ENCODE measurements around the gene PLA2G4E. TPM values are rescaled to one million over a fixed set of nuclear protein-coding genes. Genes with fewer than 3 reads are reported as not detected.

PLA2G4E gene
- total RNA-seq, 3 donors from 2014 or later, result not detected

- Histone ChIP-seq H3K36me3 (no peaks in the 10 kb centered on the region), H3K27ac (peak overlapping the region; percentile 52 to 54), H3K4me1 (no peaks in the 10 kb centered on the region), H3K9me3 (no peaks in the 10 kb centered on the region), H3K27me3 (no peaks in the 10 kb centered on the region), H3K4me3 (no peak overlapping the region)
- TF ChIP-seq, protein P1, sequence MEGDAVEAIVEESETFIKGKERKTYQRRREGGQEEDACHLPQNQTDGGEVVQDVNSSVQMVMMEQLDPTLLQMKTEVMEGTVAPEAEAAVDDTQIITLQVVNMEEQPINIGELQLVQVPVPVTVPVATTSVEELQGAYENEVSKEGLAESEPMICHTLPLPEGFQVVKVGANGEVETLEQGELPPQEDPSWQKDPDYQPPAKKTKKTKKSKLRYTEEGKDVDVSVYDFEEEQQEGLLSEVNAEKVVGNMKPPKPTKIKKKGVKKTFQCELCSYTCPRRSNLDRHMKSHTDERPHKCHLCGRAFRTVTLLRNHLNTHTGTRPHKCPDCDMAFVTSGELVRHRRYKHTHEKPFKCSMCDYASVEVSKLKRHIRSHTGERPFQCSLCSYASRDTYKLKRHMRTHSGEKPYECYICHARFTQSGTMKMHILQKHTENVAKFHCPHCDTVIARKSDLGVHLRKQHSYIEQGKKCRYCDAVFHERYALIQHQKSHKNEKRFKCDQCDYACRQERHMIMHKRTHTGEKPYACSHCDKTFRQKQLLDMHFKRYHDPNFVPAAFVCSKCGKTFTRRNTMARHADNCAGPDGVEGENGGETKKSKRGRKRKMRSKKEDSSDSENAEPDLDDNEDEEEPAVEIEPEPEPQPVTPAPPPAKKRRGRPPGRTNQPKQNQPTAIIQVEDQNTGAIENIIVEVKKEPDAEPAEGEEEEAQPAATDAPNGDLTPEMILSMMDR (IDR thresholded peaks at IDR 0.05), result no peak
- TF ChIP-seq POLR2AphosphoS5 (IDR thresholded peaks at IDR 0.05), result no peak
- TF ChIP-seq POLR2A (IDR thresholded peaks at IDR 0.05), result no peak
- intact Hi-C loops (cut with DNase I; ENCODE audit: low total_unique reads), result no loop called here
- DNase-seq (ENCODE audit: low spot score in 2 of 2), result no peak
Measured at GRCh38 chr15:41950489-41950888, 70.4 kb downstream of the PLA2G4E start.

GRCh38 chr15:41950127-41950483 is 70.7 kb downstream of the PLA2G4E start:
- Histone ChIP-seq H3K27me3 (no peaks in the 10 kb centered on the region), H3K4me1 (no peaks in the 10 kb centered on the region), H3K9me3 (no peaks in the 10 kb centered on the region), H3K27ac (no peak overlapping the region), H3K4me3 (no peak overlapping the region), H3K36me3 (no peaks in the 10 kb centered on the region)
- intact Hi-C loops (cut with DNase I; ENCODE audit: low total_unique reads), result no loop called here
- DNase-seq (ENCODE audit: low spot score in 2 of 2), result no peak
- TF ChIP-seq POLR2AphosphoS5 (IDR thresholded peaks at IDR 0.05) (no peak), POLR2A (IDR thresholded peaks at IDR 0.05) (no peak)

DNA sequence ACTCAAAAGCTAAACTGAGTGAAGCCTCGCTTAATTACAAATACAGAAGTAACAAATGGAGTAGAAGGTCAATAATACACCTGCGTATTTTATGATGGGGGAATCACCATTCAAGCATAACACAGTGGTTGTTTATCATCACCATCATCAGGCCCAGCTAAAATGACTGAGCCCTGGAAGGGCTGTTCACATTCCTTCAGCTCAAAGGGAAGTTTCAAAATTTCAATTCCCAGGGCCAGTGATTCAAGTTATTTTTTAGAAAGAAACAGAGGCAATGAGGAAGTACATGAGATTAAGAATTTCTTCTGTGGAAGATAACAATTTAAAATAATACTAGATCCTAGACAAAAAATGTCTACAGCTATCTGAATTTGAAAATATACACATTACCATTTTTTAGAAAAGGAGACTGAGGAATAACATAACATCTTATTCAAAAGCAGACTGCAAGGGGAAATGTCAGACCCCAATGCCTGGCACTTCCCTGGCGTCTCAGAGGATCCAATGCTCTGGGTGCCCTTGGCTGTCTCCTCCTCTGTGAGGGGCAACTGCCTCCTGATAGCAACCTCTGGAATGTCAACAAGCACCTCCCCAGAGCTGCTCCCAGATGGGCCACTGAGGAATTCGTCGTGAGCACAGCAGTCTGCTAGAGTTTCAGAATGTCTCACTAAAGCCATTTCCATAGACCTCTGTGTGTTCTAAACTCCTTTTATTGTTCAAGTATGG is 71.3 kb downstream of the PLA2G4E start:
- DNase-seq (ENCODE audit: low spot score in 2 of 2), result peak in 1 of 2 donors; percentile 11
- Histone ChIP-seq H3K9me3 (no peaks in the 10 kb centered on the region), H3K27ac (no peak overlapping the region), H3K4me3 (no peak overlapping the region), H3K27me3 (no peaks in the 10 kb centered on the region), H3K4me1 (no peaks in the 10 kb centered on the region), H3K36me3 (no peaks in the 10 kb centered on the region)
- intact Hi-C loops (cut with DNase I; ENCODE audit: low total_unique reads), result no loop called here
- TF ChIP-seq, protein P1 (IDR thresholded peaks at IDR 0.05), result no peak
- TF ChIP-seq POLR2AphosphoS5 (IDR thresholded peaks at IDR 0.05) (no peak), POLR2A (IDR thresholded peaks at IDR 0.05) (no peak)

- no peak for TF ChIP-seq POLR2AphosphoS5 (IDR thresholded peaks at IDR 0.05)
- TF ChIP-seq, protein P1 (IDR thresholded peaks at IDR 0.05), result no peak
- TF ChIP-seq POLR2A (IDR thresholded peaks at IDR 0.05), result no peak
- Histone ChIP-seq H3K27me3 (no peaks in the 10 kb centered on the region), H3K4me3 (no peak overlapping the region), H3K4me1 (no peaks in the 10 kb centered on the region), H3K9me3 (no peaks in the 10 kb centered on the region), H3K27ac (no peak overlapping the region), H3K36me3 (no peaks in the 10 kb centered on the region)
- intact Hi-C loops (cut with DNase I; ENCODE audit: low total_unique reads), result no loop called here
- DNase-seq (ENCODE audit: low spot score in 2 of 2), result peak in 1 of 2 donors; percentile 35
Measured at GRCh38 chr15:41948490-41948889, 72.4 kb downstream of the PLA2G4E start.

GRCh38 chr15:41946970-41947369 is 73.9 kb downstream of the PLA2G4E start:
- H3K27ac ChIP-seq, result no peak overlapping the region
- intact Hi-C loops (cut with DNase I; ENCODE audit: low total_unique reads), result no loop called here
- TF ChIP-seq, protein P1 (IDR thresholded peaks at IDR 0.05), result no peak
- no peak for TF ChIP-seq POLR2AphosphoS5 (IDR thresholded peaks at IDR 0.05)
- no peak for TF ChIP-seq POLR2A (IDR thresholded peaks at IDR 0.05)
- no peaks in the 10 kb centered on the region for H3K36me3 ChIP-seq
- no peak overlapping the region for H3K4me3 ChIP-seq
- no peaks in the 10 kb centered on the region for H3K4me1 ChIP-seq
- DNase-seq (ENCODE audit: low spot score in 2 of 2), result peak in 1 of 2 donors; percentile 17
- H3K27me3 ChIP-seq, result no peaks in the 10 kb centered on the region
- no peaks in the 10 kb centered on the region for H3K9me3 ChIP-seq

Measured in breast epithelium (tissue), 4 donors.